Activated CD4-positive, alpha-beta T cell treated with anti-CD3 and anti-CD28 coated beads, Interleukin-2, amount 50 U/mL, for 1 hour (primary cell): ENCODE results near the gene ZNF335.
"Not testable (repeated sequence)": the region's sequence is repeated elsewhere in the genome, so short reads cannot be mapped to it uniquely, and the experiment has no call there.

Experiments used
- DNase-seq: peaks from one replicate; pipeline ENCODE4 v3.0.0-alpha.2; 2020

The ZNF335 gene

GRCh38 chr20:45970646-45971424 is 1.2 kb downstream of the ZNF335 start:
- no peak for DNase-seq

- no peak for DNase-seq
These were observed 2.0 kb downstream of the ZNF335 start for GRCh38 chr20:45969712-45970634.

DNA sequence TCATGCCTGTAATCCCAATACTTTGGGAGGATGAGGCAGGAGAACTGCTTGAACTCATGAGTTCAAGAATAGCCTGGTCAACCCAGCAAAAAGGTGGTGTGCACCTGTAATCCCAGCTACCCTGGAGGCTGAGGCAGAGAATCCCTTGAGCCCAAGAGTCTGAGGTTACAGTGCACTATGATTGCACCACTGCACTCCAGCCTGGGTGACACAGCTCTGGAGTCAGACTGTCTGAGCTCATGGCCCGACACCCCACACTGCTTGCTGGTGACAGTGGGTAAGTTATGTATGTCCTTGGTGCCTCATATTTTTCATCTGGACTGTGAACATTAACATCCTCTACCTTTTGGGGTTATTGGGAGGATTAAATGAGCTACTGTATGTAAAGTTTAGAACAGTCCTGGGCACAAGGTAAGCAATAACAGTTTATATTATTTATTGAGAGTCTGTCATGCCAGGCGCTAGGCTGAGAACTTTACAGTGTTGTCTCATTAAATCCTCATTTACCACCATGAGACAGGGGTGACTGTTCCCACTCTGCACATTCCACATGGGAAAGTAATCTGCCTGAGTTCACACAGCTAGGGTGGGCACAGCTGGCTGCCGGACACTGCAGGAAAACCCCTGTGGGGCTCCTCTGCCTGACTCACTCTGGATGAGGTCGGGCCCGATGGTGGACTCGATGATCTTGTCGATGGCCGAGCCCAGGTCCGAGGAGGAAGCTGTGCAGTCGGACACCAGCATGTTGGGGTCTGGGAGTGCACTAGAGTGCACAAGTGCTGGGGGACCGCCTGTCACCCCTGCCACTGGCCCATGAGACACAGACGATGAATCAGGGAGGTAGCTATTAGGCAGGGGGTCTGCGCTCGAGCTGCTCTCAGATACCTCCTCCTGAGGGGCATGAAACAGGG is 2.9 kb downstream of the ZNF335 start:
- DNase-seq = no peak

DNA sequence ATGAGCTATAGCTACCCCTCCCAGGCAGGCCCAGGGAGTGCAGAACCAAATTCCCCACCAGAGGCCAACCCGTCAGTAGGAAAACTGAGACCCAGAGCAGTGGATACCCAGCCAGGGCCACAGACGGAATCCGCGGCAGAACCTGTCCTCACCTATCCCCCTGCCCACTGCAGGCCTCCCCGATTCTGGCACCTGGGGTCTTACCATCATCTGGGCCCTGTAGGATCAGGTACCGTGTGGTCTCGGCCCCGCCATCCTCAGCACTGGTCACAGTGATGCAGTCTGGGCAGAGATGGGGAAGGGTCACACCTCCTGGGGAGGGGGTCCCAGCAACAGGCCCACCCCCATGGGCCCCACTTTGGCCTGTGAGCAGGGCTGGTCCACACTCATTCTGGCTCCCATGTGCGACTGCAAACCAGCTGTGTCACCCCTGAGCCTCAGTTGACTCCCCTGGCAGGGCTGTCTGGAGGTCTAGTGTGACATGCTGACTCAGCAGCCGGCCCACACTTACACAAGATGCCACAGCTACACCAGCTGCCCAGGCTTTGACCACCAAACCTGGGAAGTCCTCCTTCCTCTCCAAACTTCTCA is 3.8 kb downstream of the ZNF335 start:
- DNase-seq = no peak

DNA sequence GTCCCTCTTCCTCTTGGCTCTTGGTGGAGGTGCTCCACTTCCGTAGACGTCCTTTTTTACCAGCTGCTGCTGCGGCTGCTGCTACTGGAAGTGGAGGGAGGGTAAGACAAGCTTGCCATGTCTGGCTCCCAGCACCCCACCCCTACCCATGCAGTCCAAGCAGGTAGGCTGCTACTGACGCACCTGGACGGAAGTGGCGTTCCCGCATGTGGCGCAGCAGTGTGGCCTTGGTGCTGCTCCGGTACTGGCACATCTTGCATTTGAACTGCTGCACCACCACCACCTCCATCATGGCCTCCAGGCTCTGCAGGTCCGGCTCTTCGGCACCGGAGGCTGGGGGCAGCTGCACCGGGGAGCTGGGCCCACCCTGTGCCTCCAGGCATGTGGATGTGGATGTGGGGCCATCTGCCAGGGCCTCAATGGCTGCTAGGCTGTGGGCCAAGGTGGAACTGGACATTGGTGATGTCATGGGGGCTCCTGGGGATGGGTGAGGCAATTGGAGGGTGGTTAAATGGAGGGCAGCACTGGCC is 4.4 kb downstream of the ZNF335 start:
- DNase-seq = no peak

- DNase-seq = no peak
These were observed 6.6 kb downstream of the ZNF335 start for GRCh38 chr20:45965169-45966002.

- DNase-seq = no peak
These were observed 8.0 kb downstream of the ZNF335 start for GRCh38 chr20:45964006-45964400.

GRCh38 chr20:45963059-45964005 is 8.7 kb downstream of the ZNF335 start:
- no peak for DNase-seq

GRCh38 chr20:45962031-45962755 is 9.8 kb downstream of the ZNF335 start:
- no peak for DNase-seq

GRCh38 chr20:45959956-45960630 is 11.9 kb downstream of the ZNF335 start:
- no peak for DNase-seq

DNA sequence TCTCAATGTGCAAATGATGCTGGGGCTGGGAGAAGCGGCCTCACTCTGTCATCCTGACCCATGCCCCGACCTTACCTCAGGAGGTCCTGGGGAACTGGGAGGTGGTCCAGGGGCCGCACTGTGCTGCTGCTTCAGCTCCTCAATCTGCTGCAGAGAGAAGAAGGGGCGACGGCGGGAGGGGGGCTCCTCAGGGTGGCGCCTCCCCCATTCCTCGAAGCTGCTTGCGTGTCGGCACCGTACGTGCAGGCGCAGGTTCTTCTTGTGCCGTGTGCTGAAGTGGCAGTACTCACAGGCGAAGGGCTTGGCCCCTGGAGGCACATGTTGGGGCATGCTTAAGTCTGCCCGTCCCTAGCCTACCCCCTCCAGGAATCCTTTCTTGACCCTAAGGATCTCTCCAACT is 12.9 kb downstream of the ZNF335 start:
- no peak for DNase-seq

DNA sequence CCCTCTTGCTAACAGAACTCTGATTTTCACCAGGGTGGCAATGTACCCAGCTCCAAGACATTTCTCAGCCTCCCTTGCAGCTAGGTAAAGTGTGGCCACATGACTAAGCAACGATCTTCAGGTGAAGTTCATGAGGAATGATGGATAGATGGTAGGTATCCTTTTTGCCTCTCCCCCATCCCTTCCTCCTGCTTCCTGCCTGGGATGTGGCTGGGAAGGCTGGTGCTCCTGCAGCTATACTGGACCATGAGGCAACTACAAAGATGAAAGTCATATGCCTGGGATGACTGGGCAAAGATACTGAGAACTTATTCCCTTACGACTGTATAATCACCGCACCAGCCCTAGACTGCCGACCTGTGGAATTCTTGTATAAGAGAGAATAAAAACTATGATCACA is 13.4 kb downstream of the ZNF335 start:
- no peak for DNase-seq

DNA sequence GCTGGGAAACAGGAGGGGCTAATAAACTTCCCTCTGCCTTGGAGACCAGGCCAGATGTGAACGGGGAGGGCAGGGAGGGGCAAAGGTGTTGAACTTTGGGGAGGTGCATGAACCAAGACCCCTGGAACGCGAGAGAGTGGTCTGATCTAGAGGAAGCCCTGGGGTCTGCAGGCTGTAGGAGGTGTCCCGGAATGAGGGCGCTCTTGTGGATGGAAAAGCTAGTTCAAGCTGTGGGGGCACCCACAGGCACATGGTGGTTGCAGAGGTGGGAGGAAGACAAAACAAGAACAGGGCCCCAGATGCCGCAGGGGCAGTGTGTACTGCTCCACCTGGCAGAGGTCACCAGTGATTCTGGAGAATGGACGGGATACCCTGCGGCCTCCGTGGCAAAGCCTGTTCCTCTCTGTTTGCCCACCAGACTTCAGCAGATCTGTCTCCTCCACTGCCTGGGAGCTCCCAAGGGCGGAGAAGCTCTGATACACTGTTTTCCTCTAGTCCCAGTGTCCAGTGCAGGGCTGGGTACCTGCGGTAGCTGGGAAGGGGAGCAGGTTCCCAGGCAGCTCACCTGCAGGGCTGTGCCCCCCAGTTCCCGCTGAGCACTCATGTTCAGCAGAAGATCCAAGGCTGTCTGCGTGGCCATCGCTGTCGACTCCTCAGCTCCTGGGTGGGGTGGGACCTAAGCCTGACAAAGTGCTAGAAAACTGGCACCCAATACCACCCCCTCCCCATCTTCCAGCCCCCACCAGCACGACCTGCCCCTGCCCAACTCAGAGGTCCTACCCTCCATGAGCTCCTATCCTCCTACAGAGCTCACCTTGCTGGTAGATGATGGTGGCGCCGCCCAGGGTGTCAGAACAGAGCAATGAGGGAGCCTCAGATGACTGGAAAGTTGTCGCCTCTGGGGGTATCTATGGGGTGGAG is 14.7 kb downstream of the ZNF335 start:
- DNase-seq = no peak

- not testable (repeated sequence) for DNase-seq
These were observed 15.7 kb downstream of the ZNF335 start for GRCh38 chr20:45956326-45956725.

- no peak for DNase-seq
These were observed 18.3 kb downstream of the ZNF335 start for GRCh38 chr20:45953672-45954071.

- no peak for DNase-seq
These were observed 19.1 kb downstream of the ZNF335 start for GRCh38 chr20:45952861-45953260.
